Central memory CD4-positive, alpha-beta T cell (primary cell): Measurements from ENCODE around the gene GLIS2.
A peak's percentile ranks its signal among the peaks of the same experiment; 100 is the strongest.

Experiments
- DNase-seq: peaks from one replicate; pipeline ENCODE4 v3.0.0; 2022
- total RNA-seq, 3 experiments: gene quantifications; one replicate each; lab custom pipeline; 2026; lab: John Stamatoyannopoulos, UW

The GLIS2 gene
- total RNA-seq, result 0 to 0.04 (median 0) reads per million in 3 experiments

DNA sequence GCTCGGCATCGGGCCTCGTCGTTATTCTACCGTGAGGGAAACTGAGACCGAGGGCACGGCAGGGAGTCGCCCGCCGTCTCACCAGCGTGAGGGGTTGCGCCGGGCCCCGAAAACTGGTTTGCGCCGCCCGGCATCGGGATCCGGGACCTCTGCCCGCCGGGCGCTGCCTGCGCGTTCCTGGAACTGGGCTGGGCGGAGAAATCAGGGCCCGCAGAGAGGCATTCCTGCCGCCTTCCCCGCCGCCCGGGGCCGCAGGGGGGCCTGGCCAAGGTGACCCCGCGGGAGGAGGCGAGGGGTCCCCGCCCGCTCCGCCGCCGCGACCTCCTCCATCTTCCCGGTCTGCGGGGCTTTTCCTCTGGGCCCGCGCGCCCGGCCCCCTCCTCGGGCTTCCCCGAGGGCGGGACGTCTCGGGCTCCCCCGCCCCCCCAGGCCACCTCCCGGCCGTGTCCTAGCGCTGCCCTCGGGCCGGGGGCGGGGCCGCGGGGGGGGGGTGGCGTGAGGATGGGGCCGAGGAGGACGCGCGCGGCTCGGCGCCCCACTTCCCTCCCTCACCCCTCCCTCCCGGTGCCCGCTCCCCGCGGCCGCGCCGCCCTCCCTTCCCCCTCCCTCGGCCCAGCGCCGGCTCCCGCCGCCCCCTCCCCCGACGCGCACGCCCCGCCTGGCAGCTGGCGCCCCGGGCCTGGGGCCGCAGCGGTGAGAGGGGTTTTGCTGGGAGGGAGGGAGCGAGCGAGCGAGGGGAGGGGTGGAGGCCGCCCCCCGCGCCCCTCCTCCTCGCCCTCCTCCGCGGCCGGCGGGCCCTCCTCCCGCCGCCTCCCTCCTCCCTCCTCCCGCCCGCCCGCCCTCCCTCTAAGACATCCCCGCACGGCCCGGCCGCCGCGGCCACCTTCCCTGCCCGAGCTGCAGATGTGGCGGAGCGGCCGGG lies at the start of gene GLIS2:
Gene GLIS2, plus strand, starts transcription at position 882 of the 922 bp plus-strand sequence. CDS start 16,214 bp downstream, outside the sequence.
- DNase-seq, result no peak

DNA sequence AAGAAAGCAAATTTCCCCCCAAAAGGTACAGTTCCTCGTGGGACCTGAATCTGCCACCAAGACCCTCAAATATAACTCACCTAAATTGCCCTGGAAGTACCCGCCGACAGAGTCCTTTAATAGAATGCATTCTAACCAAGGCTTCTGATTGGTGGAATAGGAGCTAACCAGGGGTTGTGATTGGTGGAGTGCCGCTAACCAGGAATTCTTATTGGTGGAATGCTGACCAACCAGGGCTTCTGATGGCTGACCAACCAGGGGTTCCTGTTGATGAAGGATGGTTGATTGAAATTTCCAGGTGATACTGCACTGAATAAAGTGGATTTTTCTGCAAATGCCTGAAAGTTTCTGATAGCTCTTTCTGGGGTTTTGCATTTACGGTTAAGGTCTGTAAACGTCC lies 49.5 kb upstream of the GLIS2 start:
- DNase-seq, result no peak

GRCh38 chr16:4270091-4270490 lies 45.8 kb upstream of the GLIS2 start:
- no peak for DNase-seq

DNA sequence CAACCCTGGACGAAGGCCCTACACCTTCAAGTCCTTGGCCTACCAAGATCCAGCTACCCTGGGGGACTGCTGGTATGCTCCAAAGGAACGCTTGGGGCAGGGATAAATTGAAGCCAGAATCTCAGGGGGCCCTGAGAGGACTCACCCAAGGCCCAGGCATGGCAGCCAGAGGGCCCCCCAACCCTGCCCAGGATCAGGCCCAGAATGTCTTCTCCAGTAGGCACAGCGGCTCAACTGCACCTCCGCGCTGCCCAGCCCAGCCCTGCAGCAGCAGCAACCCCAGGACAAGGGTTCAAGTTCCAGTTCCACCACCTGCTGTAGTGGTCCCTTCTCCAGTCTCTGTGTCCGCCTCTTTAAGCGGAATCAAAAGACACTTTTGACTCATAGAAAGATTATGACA lies 45.3 kb upstream of the GLIS2 start:
- DNase-seq, result no peak

GRCh38 chr16:4271176-4272113 lies 44.4 kb upstream of the GLIS2 start:
- peak; percentile 85 for DNase-seq

DNA sequence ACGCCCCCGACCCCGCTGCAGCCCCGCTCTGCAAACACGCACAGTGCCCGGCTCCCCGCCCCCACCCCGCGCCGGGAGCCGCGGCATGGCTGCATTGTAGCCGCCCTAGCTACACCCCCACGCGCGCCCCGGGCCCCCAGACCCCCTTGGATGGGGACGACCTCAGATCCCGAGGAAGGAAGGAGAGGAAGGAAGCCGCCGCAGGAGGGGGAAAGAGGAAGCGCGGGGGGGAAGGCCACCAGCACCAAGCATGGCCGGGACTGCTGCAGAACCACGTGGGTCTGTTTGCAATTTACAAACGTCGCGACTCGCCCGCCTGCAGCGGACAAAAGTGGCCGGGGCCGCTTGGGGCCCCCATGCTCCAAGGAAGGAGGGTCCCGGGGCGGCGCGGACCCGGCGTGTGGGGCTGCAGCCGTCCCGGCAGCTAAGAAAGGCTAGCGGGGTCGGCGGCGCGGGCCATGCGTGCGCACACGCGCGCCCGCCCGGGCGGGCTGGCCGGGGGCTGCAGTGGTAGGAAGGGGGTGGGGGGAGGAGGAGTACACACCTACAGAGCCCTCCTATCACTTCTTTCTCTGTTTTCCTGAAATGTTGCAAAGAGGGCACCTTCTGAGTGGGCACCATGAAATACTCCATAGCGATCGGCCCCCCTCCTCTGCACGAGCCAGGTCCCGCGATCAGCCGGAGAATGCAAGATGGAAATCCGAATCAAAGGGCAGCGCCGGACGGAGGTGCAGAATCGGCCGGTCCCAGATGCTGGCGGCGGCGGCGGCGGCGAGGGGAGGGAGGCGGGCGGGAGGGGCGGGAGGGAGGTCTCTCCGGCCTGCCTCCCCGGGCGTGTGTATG lies 43.5 kb upstream of the GLIS2 start:
- peak; percentile 43 for DNase-seq

DNA sequence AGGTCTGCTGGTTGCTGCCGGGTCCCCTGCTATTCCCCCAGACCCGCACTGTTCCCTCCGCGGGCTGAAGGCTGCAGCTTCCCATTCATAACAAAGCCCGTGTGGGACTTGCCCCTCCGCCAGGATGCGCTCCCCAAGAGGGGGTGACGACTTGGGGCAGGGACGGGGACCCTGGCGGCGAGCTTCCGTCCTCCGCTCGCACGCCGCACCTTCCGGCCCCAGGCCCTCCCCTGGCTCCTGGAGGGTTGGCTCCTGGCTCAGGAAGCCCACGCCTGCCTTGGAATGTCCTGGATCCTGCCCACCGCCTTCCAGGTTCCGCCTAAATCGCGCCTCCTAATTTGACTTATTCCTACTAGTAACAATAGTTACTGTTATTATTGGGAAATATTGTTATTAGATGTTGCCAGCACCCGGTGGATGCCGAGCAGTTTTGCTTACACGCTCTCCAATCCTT lies 42.0 kb upstream of the GLIS2 start:
- no peak for DNase-seq

- no peak for DNase-seq
Observed at GRCh38 chr16:4275861-4276260, 40.0 kb upstream of the GLIS2 start.

DNA sequence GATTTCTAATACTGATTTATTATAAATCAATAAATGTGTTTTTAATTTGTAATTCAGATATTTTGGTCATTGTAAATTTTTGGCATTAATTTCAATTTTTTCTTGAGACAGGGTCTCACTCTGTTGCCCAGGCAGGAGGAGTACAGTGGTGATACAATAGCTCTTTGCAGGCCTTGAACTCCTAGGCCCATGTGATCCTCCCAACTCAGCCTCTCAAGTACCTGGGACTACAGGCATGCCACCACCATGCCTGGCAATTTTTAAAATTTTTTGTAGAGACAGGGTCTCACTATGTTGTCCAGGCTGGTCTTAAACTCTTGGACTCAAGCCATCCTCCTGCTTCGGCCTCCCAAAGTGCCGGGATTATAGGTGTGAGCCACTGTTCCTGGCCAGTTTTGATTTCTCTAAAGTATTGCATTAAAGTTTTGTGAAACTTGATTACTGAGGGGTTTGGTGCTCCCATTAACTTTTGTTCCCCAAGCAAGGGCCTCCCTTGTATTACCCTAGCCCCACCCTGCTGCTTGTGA lies 37.8 kb upstream of the GLIS2 start:
- DNase-seq, result no peak

- DNase-seq, result no peak
Observed at GRCh38 chr16:4280625-4281024, 35.2 kb upstream of the GLIS2 start.

DNA sequence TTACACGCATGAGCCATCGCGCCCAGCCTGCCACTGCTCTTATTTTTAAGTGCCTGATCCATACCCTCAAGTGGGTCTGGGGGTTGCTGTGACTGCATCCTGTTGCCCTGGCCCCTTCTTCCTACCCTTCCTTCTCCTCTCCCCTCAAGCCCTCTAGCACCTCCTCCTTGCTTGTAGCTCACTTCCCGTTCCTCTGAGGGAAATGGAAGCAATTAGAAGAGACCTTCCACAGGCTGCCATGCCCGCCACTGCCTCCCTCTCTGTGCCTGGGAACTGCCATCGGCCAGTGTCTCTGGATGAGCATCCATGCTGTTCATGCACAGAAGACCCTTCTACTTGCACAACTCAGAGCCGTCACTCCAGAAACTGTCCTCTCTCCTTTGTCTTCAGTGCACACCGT lies 32.4 kb upstream of the GLIS2 start:
- DNase-seq, result no peak

DNA sequence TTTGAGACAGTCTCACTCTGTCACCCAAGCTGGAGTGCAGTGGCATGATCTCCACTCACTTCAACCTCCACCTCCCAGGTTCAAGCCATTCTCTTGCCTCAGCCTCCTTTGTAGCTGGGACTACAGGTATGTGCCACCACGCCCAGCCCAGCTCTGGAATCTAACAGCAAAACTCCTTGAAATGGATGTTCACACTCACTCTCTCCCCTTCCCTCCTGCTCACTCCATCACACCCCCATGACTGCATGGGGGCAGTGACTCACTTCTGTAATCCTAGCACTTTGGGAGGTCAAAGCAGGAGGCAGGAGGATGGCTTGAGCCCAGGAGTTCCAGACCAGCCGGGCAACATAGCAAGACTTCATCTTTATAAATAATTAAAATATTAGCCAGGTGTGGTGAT lies 31.9 kb upstream of the GLIS2 start:
- no peak for DNase-seq

DNA sequence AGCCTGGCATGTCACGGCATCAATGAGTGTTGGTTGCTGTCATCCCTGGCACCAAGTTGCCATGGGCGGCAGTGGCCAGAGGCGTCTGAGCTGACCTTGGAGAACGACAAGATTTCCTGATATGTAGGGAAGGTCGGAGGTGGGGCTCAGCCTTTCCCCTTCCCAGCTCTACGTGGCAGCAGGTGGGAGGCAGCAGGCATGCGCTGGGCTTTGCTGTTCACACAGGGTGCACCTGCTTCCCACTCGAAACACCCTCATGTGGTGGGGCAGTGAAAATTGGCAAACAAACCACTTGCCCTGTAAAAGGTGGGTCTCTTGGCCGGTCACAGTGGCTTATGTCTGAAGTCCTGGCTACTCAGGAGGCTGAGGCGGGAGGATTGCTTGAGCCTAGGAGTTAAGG lies 30.7 kb upstream of the GLIS2 start:
- no peak for DNase-seq

DNA sequence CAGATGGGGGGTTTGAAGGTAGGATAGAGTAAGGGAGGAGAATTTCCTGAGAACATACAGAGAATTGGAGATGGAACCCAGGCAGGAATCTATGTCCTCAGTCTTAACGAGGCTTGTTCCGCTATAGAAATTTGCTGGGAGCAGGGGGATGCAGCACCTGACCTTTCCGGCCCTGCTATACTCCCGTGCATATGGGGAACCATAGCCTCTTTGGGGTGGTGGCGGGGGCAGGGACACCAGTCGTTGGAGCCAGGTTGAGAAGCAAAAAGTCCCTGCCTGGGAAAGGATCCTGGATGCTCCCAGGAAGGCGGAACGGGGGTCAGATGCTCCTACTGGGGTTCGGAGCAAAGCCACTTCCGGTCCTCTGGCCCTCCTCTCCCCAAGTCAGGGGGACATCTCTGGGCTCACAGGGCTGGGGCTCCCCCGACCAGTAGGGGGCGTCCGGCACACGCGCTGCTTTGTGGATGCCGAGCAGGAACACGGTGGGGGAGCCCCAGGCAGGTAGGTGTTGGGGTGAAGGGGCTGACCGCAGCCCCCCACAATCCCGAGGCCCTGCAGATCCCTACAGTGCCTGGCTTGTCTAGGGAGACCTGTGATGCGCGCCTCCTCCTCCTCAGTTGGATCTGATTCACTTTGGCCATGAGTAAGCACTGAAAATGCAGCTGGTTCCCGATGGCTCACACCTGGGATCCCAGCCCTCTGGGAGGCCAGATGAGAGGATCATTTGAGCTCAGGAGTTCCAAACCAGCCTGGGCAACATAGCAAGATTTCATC lies 27.5 kb upstream of the GLIS2 start:
- DNase-seq, result peak; percentile 69

DNA sequence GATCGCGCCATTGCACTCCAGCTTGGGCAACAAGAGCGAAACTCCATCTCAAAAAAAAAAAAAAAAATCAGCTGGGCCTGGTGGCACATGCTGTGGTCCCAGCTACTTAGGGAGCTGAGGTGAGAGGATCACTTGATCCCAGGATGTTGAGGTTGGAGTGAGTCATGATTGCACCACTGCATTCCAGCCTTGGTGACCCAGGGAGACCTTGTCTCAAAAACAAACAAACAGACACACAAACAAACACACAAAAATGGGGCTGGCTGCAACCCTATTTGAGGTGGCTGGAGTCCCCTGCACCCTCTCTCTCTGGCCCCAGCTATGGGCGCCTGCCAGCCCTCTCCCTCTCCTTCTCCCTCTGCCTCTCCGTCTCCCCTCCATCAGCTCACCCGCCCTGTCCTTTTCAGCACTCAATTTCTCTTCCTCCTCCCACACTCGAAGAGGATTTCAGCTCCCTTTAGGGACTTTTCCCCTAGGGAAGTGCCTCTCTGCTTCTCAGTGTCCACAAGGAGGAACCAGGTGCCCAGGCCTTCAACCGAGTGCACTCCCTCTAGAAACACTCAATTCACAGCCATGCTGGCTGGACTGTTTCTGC lies 25.5 kb upstream of the GLIS2 start:
- DNase-seq, result no peak

DNA sequence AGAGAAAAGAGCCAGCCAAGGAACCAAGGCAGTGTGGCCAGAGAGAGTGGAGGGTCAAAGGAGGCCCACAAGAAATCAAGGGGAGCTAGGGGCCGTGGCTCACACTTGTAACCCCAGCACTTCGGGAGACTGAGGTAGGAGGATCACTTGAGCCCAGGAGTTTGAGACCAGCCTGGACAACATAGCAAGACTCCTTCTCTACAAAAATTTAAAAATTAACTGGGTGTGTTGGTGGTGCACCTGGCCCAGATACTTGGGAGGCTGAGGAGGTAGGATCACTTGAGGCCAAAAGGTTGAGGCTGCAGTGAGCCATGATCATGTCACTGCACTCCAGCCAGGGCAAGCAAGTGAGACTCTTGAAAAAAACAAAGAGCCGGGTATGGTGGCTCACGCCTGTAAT lies 24.2 kb upstream of the GLIS2 start:
- DNase-seq, result no peak

- no peak for DNase-seq
Observed at GRCh38 chr16:4293181-4293716, 22.6 kb upstream of the GLIS2 start.

DNA sequence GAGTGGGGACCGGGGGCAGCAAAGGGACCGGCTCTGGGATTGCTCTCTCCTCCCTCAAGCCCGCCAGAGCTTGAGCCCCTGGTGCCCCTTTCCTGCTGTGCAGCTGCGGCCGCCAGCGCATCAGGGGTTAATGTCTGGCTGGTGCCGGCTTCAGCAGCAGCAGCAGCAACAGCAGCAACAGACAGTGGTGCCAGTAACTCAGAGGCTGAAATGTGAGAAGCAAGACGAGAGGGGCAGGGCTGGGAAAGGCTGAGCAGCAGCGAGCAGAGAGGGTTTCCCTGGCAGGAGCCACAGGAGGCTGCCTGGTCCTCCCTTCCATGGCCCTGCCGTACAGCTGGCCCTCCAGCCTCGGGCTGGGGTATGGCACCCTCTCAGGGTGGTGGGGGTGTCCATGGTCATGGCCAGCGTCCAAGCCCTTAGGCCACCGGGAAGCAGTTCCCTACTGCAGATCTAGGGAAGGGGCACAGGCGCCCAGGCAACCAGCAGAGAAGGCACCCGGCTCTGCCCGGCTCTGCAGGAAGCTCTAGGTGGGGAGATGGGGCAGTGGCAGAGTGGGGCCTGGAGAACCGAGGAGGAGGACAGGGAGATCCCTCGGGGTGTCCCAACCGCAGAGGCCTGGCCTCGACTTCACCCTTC lies 21.9 kb upstream of the GLIS2 start:
- no peak for DNase-seq

DNA sequence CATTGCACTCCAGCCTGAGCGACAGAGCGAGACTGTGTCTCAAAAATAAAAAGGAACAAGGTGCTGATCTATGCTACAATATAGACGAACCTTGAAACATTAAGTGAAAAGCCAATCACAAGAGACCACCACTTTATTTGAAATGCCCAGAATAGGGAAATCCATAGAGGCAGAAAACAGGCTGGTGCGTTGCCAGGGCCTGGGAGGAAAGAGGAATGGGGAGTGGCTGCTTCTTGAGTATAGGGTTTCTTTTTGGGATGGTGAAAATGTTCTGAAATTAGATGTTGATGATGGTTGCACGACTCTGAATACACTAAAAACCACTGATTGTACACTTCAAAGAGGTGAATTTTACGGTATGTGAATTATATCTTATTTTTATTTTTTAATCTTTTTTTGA lies 20.3 kb upstream of the GLIS2 start:
- DNase-seq, result no peak

DNA sequence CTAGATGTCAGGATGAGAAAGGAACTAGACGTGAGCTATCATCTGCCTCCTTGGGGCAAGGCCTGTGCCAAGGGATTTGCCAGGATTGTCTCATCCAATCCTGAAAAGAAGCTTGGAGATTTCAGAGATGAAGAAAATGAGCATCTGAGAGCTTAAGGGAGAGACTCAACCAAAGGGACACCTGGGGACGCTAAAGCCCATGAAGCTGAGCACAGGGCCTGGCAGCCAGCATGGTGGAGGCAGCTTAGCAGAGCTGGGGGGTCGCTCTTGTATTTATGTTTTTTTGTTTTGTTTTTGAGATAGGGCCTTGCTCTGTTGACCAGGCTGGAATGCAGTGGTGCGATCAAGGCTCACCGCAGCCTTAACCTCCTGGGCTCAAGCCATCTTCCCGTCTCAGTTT lies 18.4 kb upstream of the GLIS2 start:
- DNase-seq, result no peak
